GM23248 (cell line): Measurements from ENCODE around the gene HEXA.

Source experiments
- EZH2 ChIP-seq: fragments of 200-600 bp; sonication (generic); IDR thresholded peaks from 2 replicates; pipeline ENCODE4 v1.6.1; 2018; ENCODE audit warnings: antibody characterized with exemption, mild to moderate bottlenecking; ENCODE audit not compliant: insufficient read depth, poor library complexity, severe bottlenecking
- EZH2phosphoT487 ChIP-seq: fragments of 200-600 bp; sonication (generic); IDR thresholded peaks from 2 replicates; pipeline ENCODE4 v1.6.1; 2018; ENCODE audit warnings: antibody characterized with exemption, moderate library complexity, mild to moderate bottlenecking, low read depth; ENCODE audit not compliant: insufficient read depth

DNA sequence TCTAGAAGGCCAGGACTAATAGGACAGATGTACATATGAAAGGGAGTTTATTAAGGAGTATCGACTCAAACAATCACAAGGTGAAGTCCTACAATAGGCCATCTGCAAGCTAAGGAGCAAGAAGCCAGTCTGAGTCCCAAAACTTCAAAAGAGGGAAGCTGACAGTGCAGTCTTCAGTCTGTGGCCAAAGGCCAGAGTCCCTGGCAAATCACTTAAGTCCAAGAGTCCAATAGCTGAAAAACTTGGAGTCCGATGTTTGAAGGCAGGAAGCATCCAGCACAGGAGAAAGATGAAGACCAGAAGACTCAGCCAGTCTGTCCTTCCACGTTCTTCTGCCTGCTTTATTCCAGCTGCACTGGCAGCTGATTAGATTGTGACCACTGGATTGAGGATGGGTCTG, 44.8 kb downstream of the HEXA start:
- TF ChIP-seq EZH2 (no peak), EZH2phosphoT487 (no peak)
